ENCODE measurements around the gene MAPT. TPM values are rescaled to one million over a fixed set of nuclear protein-coding genes. Genes with fewer than 3 reads are reported as not detected.

Gene MAPT
- total RNA-seq, 1 experiment from 2014 or later = 8.3 TPM

GRCh38 chr17:46038937-46039336, 144.6 kb downstream of the MAPT start:
- POLR2A ChIA-PET (ENCODE audit: low non-redundant PET) = no interaction called here
- intact Hi-C loops (cut with micrococcal nuclease; ENCODE audit: unreplicated experiment) = no loop called here
- peaks cover 56% of the 10 kb centered on the region for H3K36me3 ChIP-seq (ENCODE audit: insufficient read depth, low read length, poor library complexity, severe bottlenecking)

GRCh38 chr17:46039592-46040186, 145.3 kb downstream of the MAPT start:
- intact Hi-C loops (cut with micrococcal nuclease; ENCODE audit: unreplicated experiment) = loop anchor here (10.0 kb wide), 1 partner anchor 155 kb away; the partner anchor contains the start of gene KANSL1
- BruUV-seq (replicated peaks) = no TSS peak
- Histone ChIP-seq H3K4me3 (ENCODE audit: low read depth, low read length, poor library complexity, severe bottlenecking) (no peak overlapping the region), H3K4me1 (ENCODE audit: insufficient read depth, low read length, poor library complexity, severe bottlenecking) (no peaks in the 10 kb centered on the region), H3K27ac (ENCODE audit: low read depth, low read length, poor library complexity, severe bottlenecking) (no peak overlapping the region), H3K9me3 (ENCODE audit: low read depth, low read length, poor library complexity, severe bottlenecking) (no peaks in the 10 kb centered on the region), H3K36me3 (ENCODE audit: insufficient read depth, low read length, poor library complexity, severe bottlenecking) (peaks cover 52% of the 10 kb centered on the region), H3K27me3 (replicated peaks; ENCODE audit: insufficient read depth, low read depth, low read length, poor library complexity) (no peaks in the 10 kb centered on the region)
- TF ChIP-seq CTCF (conservative IDR thresholded peaks at IDR 0.05; ENCODE audit: low read depth, low read length) (no peak), EZH2 (IDR thresholded peaks at IDR 0.05; ENCODE audit: borderline replicate concordance, low read depth, low read length, poor library complexity, severe bottlenecking) (no peak)
- DNase-seq (ENCODE audit: low spot score) = no peak
- ChIA-PET CTCF (no interaction called here), POLR2A (ENCODE audit: low non-redundant PET) (no interaction called here)

More at GRCh38 chr17:46038937-46039336, 144.6 kb downstream of the MAPT start:
- Histone ChIP-seq H3K27me3 (replicated peaks; ENCODE audit: insufficient read depth, low read depth, low read length, poor library complexity) (no peaks in the 10 kb centered on the region), H3K4me1 (ENCODE audit: insufficient read depth, low read length, poor library complexity, severe bottlenecking) (no peaks in the 10 kb centered on the region), H3K4me3 (ENCODE audit: low read depth, low read length, poor library complexity, severe bottlenecking) (no peak overlapping the region), H3K9me3 (ENCODE audit: low read depth, low read length, poor library complexity, severe bottlenecking) (no peaks in the 10 kb centered on the region), H3K27ac (ENCODE audit: low read depth, low read length, poor library complexity, severe bottlenecking) (no peak overlapping the region)
- DNase-seq (ENCODE audit: low spot score) = no peak
- CTCF ChIA-PET = no interaction called here
- BruUV-seq (replicated peaks) = no TSS peak
- TF ChIP-seq CTCF (conservative IDR thresholded peaks at IDR 0.05; ENCODE audit: low read depth, low read length) (no peak), EZH2 (IDR thresholded peaks at IDR 0.05; ENCODE audit: borderline replicate concordance, low read depth, low read length, poor library complexity, severe bottlenecking) (no peak)

- Histone ChIP-seq H3K27ac (ENCODE audit: low read depth, low read length, poor library complexity, severe bottlenecking) (no peak overlapping the region), H3K4me1 (ENCODE audit: insufficient read depth, low read length, poor library complexity, severe bottlenecking) (no peaks in the 10 kb centered on the region), H3K4me3 (ENCODE audit: low read depth, low read length, poor library complexity, severe bottlenecking) (no peak overlapping the region), H3K27me3 (replicated peaks; ENCODE audit: insufficient read depth, low read depth, low read length, poor library complexity) (no peaks in the 10 kb centered on the region), H3K9me3 (ENCODE audit: low read depth, low read length, poor library complexity, severe bottlenecking) (no peaks in the 10 kb centered on the region), H3K36me3 (ENCODE audit: insufficient read depth, low read length, poor library complexity, severe bottlenecking) (peaks cover 40% of the 10 kb centered on the region)
- no peak for DNase-seq (ENCODE audit: low spot score)
- TF ChIP-seq EZH2 (IDR thresholded peaks at IDR 0.05; ENCODE audit: borderline replicate concordance, low read depth, low read length, poor library complexity, severe bottlenecking) = no peak
- no peak for TF ChIP-seq CTCF (conservative IDR thresholded peaks at IDR 0.05; ENCODE audit: low read depth, low read length)
- no TSS peak for BruUV-seq (replicated peaks)
- intact Hi-C loops (cut with micrococcal nuclease; ENCODE audit: unreplicated experiment) = loop anchor here (10.0 kb wide), 1 partner anchor 153 kb away; the partner anchor contains the start of gene KANSL1
- ChIA-PET POLR2A (ENCODE audit: low non-redundant PET) (no interaction called here), CTCF (no interaction called here)
Measured at GRCh38 chr17:46042246-46042645, 147.9 kb downstream of the MAPT start.

Data from A673 (cell line).